HG03432 (cell line): ENCODE data around the gene RIMKLB.
"Not testable (repeated sequence)": the region's sequence is repeated elsewhere in the genome, so short reads cannot be mapped to it uniquely, and the experiment has no call there.

ENCODE experiments used
- ATAC-seq: cut with Tn5 transposase; IDR thresholded peaks from one replicate; pipeline ENCODE4 v1.9.1; 2021; ENCODE audit warnings: mild to moderate bottlenecking, moderate library complexity; ENCODE audit not compliant: unreplicated experiment

RIMKLB gene

GRCh38 chr12:8816448-8817050 lies 118.8 kb downstream of the RIMKLB start:
- ATAC-seq = no peak

GRCh38 chr12:8817856-8818255 lies 120.1 kb downstream of the RIMKLB start:
- no peak for ATAC-seq

- no peak for ATAC-seq
These were observed 120.7 kb downstream of the RIMKLB start for GRCh38 chr12:8818526-8818925.

- no peak for ATAC-seq
These were observed 121.8 kb downstream of the RIMKLB start for GRCh38 chr12:8819666-8819980.

GRCh38 chr12:8820676-8821407 lies 123.1 kb downstream of the RIMKLB start:
- not testable (repeated sequence) for ATAC-seq

- no peak for ATAC-seq
These were observed 123.8 kb downstream of the RIMKLB start for GRCh38 chr12:8821591-8821990.

- ATAC-seq = no peak
These were observed 124.5 kb downstream of the RIMKLB start, which contains the start of gene A2ML1 for GRCh38 chr12:8822298-8822697. Gene A2ML1 (plus strand): TSS chr12:8822621. CDS start chr12:8822652, 31 bp downstream.

GRCh38 chr12:8823565-8824300 lies 125.9 kb downstream of the RIMKLB start:
- ATAC-seq = no peak

- no peak for ATAC-seq
These were observed 129.9 kb downstream of the RIMKLB start for GRCh38 chr12:8827551-8828256.

GRCh38 chr12:8828257-8829124 lies 130.7 kb downstream of the RIMKLB start:
- no peak for ATAC-seq

GRCh38 chr12:8829125-8829518 lies 131.3 kb downstream of the RIMKLB start:
- ATAC-seq = no peak

- ATAC-seq = no peak
These were observed 131.8 kb downstream of the RIMKLB start for GRCh38 chr12:8829621-8830020.

- ATAC-seq = no peak
These were observed 133.3 kb downstream of the RIMKLB start for GRCh38 chr12:8831116-8831515.

- no peak for ATAC-seq
These were observed 134.7 kb downstream of the RIMKLB start for GRCh38 chr12:8832500-8832899.
